ENCODE results near the gene KIAA0319L. TPM values are rescaled to one million over a fixed set of nuclear protein-coding genes. Genes with fewer than 3 reads are reported as not detected.
"Not testable (repeated sequence)": the region's sequence is repeated elsewhere in the genome, so short reads cannot be mapped to it uniquely, and the experiment has no call there.

The KIAA0319L gene
- total RNA-seq, 1 donor from 2014 or later, result 58.3 TPM

GRCh38 chr1:35580949-35581388 is 23.8 kb upstream of the KIAA0319L start:
- Mint-ChIP-seq H3K27me3 (ENCODE audit: insufficient read depth, low read depth) (peaks cover 20% of the 10 kb centered on the region), H3K4me3 (no peak overlapping the region), H3K36me3 (no peaks in the 10 kb centered on the region), H3K4me1 (peaks cover 11% of the 10 kb centered on the region), H3K9me3 (peaks cover 3% of the 10 kb centered on the region), H3K27ac (no peak overlapping the region)
- Histone ChIP-seq H3K9ac (no peak overlapping the region), H2AFZ (replicated peaks) (no peak overlapping the region), H3K4me2 (no peak overlapping the region), H3K4me3 (no peak overlapping the region), H3K4me1 (peaks cover 7% of the 10 kb centered on the region), H3F3A (ENCODE audit: low read depth) (peaks cover 12% of the 10 kb centered on the region), H3K79me2 (ENCODE audit: low read depth) (no peaks in the 10 kb centered on the region), H3K36me3 (no peaks in the 10 kb centered on the region), H3K9me3 (ENCODE audit: low read depth) (no peaks in the 10 kb centered on the region), H3K27me3 (peaks cover 43% of the 10 kb centered on the region), H4K20me1 (ENCODE audit: low read depth) (peaks cover 12% of the 10 kb centered on the region), H3K27ac (no peak overlapping the region)
- TF ChIP-seq CTCF (IDR thresholded peaks at IDR 0.05), result no peak
- TF ChIP-seq EZH2 (IDR thresholded peaks at IDR 0.05), result no peak
- TF ChIP-seq EZH2phosphoT487 (IDR thresholded peaks at IDR 0.05), result no peak
- no peak for DNase-seq (ENCODE audit: low spot score)

- Histone ChIP-seq H3K9ac (no peak overlapping the region), H3K27ac (no peak overlapping the region), H3K9me3 (ENCODE audit: low read depth) (no peaks in the 10 kb centered on the region), H3F3A (ENCODE audit: low read depth) (peaks cover 27% of the 10 kb centered on the region), H3K36me3 (no peaks in the 10 kb centered on the region), H2AFZ (replicated peaks) (peak overlapping the region; percentile 77), H3K27me3 (peaks cover 80% of the 10 kb centered on the region), H3K79me2 (ENCODE audit: low read depth) (no peaks in the 10 kb centered on the region), H3K4me1 (peaks cover 13% of the 10 kb centered on the region), H3K4me3 (peak overlapping the region; percentile 41), H3K4me2 (peak overlapping the region; percentile 80), H4K20me1 (ENCODE audit: low read depth) (peaks cover 36% of the 10 kb centered on the region)
- Mint-ChIP-seq H3K27me3 (ENCODE audit: insufficient read depth, low read depth) (peaks cover 46% of the 10 kb centered on the region), H3K4me1 (peaks cover 22% of the 10 kb centered on the region), H3K9me3 (peaks cover 3% of the 10 kb centered on the region), H3K4me3 (peak overlapping the region; percentile 42), H3K27ac (no peak overlapping the region), H3K36me3 (peaks cover 2% of the 10 kb centered on the region)
- peak; percentile 42 for DNase-seq (ENCODE audit: low spot score)
- TF ChIP-seq CTCF (IDR thresholded peaks at IDR 0.05) (no peak), EZH2 (IDR thresholded peaks at IDR 0.05) (peak; percentile 97), EZH2phosphoT487 (IDR thresholded peaks at IDR 0.05) (peak; percentile 93)
Measured at GRCh38 chr1:35577071-35577998, 20.1 kb upstream of the KIAA0319L start.

- peak overlapping the region; percentile 41 for H3K4me3 ChIP-seq
- peaks cover 41% of the 10 kb centered on the region for H4K20me1 ChIP-seq (ENCODE audit: low read depth)
- not testable (repeated sequence) for H3K9me3 Mint-ChIP-seq; H3K36me3 Mint-ChIP-seq; H3K27ac Mint-ChIP-seq; H3K9me3 ChIP-seq (ENCODE audit: low read depth); H3K9ac ChIP-seq; H3K36me3 ChIP-seq; H2AFZ ChIP-seq (replicated peaks); H3K27ac ChIP-seq; DNase-seq (ENCODE audit: low spot score); H3K79me2 ChIP-seq (ENCODE audit: low read depth)
- Mint-ChIP-seq H3K4me1 (peaks cover 24% of the 10 kb centered on the region), H3K4me3 (peak overlapping the region; percentile 71), H3K27me3 (ENCODE audit: insufficient read depth, low read depth) (peaks cover 52% of the 10 kb centered on the region)
- H3F3A ChIP-seq (ENCODE audit: low read depth), result peaks cover 29% of the 10 kb centered on the region
- H3K4me2 ChIP-seq, result peak overlapping the region; percentile 80
- peaks cover 86% of the 10 kb centered on the region for H3K27me3 ChIP-seq
- peaks cover 13% of the 10 kb centered on the region for H3K4me1 ChIP-seq
Measured at GRCh38 chr1:35576766-35577070, 19.5 kb upstream of the KIAA0319L start.

Data from neural progenitor cell (in vitro differentiated cells).